HG02884 (cell line): Measurements from ENCODE around the gene GAB1.

Experiments
- ATAC-seq: cut with Tn5 transposase; IDR thresholded peaks from one replicate; pipeline ENCODE4 v1.9.1; 2021; ENCODE audit warnings: mild to moderate bottlenecking, moderate library complexity; ENCODE audit not compliant: unreplicated experiment

GAB1 gene

DNA sequence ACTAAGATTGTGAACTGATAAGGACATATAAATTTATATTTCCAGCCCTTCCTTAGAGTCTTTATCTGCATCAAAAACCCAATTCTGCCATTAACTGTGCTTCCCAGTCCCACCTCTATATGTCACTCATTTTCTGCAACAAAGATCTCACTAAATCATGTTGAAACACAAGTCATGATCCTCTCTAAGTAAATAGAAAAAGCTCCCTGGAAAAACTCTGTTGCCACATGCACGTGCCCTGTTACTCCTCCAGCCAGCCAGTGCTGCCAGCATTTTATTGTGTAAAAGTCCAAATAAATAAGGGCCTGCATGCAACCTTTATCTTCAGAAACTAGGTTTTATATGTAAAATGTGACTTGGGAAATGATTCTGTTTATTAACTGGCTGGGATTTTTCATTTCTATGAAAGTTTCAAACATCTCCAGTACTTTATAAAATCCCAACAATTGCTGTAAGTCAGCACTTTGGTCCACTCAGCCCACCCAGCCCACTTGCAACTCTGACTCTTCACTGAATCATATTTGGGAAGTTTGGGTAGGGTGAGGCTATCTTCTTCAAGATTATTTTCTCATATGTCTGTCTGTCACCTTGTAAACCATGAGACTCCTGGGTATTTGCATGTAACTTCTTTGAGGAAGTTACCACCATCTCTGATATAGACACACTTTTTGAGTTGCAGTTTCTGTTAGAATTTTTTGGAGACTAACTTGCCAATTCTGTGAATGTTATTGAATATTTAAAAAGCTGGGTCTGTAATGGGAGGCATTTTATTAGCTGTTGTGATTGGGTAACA lies 136.9 kb downstream of the GAB1 start:
- ATAC-seq = peak; percentile 67

DNA sequence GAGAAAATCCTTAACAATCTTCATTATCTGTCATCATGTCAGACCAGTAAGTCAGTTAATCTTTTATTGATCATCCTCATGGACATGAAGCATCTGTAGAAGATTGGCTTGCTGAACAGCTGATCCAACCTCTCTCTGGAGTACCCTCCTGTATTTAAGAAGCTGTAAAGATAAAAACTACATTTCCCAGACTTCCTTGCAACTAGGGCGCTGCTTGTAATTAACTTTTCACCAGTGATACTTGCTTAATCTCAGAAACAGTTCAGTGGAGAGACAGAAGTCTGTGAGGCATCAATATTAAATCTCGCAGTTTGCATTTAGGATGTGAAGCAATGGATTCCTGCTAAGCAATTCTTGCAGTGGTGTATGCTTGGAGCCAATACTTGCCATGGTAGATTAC lies 140.8 kb downstream of the GAB1 start:
- ATAC-seq = no peak

DNA sequence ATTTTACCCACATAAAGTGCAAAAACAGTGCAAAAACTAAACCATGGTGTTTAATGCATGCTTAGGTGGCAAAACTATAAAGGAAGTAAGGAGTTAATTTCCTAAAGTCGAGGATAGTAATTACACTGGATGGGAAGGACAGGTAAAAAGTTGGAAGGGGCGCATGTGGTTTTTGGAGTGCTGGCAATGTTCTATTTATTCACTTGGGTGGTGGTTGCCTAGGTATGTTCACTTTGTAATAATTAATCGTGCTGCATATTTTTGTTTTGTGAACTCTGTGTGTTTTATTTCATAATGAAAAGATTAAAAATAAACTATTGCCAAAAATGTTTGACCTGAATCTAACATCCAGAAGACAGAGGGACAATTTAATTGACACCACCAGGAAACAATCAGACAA lies 144.7 kb downstream of the GAB1 start:
- ATAC-seq = no peak

DNA sequence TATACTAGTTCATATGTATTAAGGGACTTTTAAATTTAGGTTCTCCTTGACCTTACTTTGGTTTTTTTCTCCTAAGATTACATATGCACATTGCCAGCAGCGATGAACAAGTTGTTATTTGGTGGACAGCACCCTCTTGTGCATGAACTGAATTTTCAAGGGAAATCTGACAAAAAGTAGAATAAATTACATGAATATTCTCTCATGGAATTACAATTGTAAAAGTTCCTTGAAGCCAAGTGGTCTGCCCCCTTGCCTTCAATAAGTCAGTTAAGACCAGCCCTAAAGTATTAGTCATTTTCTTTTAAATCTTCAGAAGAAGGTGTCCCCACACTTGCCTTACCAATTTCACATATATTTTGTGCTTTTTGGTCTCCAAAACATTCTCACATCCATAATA lies 146.2 kb downstream of the GAB1 start:
- ATAC-seq = no peak

DNA sequence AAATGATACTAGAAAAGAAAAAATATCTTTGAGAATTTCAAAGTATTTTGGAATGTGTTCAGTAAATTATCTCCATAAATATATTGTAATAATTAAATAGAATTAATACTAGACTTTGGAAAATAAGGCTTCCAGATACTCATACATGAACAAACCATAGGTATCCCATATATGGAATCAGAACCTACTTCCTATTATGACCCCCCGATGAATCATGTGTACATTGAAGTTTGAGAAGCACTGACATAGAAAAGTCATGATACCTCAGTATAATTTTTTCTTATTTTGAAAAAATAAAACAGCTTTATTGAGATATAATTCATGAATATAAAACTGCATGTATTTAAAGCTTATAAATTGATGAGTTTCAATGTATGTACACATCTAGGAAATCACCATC lies 149.6 kb downstream of the GAB1 start:
- ATAC-seq = no peak

DNA sequence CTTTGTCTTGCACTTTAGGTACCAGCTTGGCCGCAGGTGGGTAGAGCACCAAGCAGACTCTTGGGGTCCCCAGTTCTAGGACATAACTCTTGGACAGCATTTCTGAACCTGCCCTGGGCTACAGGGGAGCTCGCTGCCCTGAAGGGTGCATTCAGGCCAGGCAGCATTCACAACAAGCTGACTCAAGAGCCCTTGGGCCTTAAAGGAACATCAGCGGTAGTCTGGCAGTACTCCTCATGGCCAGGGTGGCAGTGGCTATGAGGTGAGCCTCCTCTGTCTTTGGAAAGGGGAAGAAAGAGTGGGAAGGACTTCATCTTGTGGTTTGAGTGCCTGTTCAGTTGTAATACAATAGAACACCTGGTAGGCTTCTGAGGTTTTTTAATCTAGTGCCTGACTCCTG lies 152.0 kb downstream of the GAB1 start:
- no peak for ATAC-seq

DNA sequence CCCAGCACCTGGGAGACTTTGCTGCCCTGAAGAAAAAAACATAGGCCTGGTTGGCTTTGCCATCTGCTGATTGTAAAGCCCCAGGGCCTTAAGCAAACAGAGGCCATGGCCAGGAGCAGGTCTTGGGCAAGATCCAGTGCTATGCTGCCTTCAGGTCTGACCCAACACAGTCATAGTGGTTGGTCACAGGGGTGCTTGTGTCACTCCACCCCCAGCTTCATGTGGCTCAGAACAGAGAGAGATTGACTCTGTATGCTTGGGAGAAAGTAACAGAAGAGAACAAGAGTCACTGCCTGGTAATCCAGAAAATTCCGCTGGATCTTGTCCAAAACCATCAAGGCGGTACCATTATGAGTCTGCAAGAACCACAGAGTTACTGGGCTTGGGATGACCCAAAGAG lies 152.4 kb downstream of the GAB1 start:
- ATAC-seq = no peak

DNA sequence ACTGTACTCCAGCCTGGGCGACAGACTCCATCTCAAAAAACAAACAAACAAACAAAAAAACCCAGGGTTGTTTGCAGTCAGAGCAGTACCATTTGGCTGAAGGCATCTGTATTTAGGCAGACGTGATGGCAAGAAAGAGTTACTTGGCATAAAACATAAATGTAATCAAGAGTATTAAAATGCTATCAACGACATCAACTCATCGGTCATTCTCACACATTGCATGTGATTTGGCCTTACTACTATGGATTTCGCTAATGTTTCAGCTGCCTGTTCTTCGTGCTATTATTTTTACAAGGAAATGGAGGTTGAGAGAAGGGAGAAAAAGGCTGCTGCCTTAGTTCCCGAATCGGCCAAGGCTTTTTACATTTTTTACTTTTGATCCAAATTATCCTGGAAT lies 161.3 kb downstream of the GAB1 start:
- no peak for ATAC-seq

DNA sequence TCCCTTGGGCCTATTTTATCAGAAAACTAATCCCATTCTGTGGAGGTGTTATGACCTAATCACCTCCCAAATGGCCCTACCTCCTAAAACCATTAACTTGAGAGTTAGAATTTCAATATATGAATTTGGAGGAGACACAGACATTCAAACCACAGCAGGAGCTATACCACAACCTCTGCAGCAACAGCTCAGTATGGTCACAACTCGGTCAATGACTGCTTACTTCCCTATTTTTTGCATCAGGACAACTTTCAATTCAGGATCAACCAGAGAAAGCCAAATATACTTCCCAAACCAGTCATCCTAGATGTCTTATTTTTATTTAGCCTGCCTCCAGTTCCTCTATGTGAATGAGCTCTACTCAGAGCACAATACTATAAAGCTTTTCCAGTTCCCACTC lies 165.6 kb downstream of the GAB1 start:
- no peak for ATAC-seq

DNA sequence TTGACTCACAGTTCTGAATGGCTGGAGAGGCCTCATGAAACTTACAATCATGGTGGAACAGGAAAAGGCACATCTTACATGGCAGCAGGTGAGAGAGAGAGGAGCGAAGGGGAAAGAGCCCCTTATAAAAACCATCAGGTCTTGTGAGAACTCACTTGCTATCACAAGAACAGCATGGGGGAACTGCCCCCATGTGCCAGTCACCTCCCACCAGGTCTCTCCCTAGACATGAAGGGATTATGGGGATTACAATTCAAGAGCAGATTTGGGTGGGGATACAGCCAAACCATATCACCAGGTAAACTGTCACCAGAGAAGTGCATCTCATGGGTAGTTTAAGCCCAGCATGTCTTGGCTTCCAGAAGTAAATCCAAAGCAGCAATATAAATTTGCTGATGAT lies 169.4 kb downstream of the GAB1 start:
- no peak for ATAC-seq

DNA sequence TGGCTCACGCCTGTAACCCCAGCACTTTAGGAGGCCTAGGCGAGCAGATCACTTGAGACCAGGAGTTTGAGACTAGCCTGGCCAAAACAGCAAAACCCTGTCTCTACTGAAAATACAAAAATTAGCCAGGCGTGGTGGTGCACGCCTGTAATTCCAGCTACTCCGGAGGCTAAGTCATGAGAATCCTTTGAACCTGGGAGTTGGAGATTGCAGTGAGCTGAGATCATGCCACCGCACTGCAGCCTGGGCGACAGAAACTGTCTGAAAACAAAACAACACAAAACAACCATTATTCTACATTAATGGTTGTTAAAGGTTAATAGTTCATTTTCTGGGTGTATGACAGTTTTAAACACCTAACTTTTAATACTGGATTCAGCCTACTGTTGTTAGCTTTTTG lies 175.2 kb downstream of the GAB1 start:
- ATAC-seq = no peak

DNA sequence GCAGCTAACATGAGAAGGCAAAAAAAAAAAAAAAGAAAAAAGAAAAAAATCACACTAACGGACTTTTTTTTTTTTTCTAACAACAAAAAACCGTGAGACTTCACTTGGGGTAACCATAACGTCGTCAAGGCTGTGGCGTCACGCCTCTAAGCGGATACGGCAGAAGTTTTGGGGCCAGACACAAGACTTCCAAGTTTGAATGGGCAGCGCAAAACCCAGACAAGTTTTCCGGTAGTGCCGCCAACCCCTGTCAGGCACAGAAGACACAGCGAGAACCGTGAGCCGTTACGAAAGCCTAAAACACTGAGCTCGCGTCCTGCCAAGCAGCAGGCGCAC lies 176.3 kb downstream of the GAB1 start:
- peak; percentile 35 for ATAC-seq

DNA sequence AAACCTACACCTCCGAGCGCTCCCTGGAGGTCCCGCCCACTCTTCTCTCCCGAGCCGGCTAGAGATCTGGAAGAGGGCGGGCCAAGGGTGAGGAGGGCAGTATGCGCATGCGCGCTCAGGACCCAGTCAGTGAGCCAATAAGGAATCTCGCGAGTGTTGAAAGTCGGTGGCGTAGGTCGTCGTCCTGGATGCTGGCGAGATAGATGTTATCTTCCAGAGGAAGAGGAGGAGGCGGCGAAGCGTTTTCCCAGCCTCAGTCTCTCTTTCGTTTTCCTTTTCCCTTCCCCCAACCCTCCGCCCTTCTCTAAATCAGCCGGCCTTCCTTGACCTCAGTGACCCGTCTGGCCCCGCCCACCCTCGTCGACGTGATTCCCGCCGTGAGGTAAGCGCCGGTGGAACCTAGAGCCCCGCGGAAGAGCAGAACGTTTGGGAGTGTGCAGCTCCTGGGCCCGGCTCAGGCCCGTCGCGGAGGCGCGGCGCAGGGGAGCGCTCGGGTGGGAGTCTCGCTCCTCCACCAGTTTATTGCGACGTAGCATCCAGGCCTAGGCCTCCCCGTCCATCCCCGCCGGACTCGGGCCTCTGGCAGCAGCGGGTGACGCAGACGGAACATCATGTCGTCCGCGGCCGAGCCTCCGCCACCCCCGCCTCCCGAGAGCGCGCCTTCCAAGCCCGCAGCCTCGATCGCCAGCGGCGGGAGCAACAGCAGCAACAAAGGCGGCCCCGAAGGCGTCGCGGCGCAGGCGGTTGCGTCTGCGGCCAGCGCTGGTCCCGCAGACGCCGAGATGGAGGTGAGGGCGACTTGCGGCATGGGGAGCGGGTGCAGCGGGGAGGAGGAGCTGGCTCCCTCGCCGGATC lies 176.9 kb downstream of the GAB1 start, which contains the start of gene SMARCA5:
Gene SMARCA5, plus strand, starts transcription at position 389 of the 855 bp plus-strand sequence. Its CDS starts 223 bp downstream, at position 612.
- peak; percentile 81 for ATAC-seq

DNA sequence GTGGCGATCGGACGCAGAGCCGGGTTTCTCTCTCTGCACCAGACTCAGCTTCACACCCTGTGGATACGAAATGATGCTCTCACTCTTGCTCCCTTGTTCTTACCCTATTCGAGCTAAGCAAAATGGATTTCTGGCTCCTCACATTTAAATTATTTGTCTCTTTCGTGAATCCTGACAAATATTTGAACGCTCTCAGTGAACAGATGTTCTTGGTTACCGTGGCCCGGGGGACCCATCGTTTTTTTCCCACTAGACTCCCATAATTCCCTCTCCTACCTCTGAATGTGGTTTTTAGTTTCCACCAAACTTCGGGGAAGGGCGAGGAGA lies 177.5 kb downstream of the GAB1 start:
- no peak for ATAC-seq

DNA sequence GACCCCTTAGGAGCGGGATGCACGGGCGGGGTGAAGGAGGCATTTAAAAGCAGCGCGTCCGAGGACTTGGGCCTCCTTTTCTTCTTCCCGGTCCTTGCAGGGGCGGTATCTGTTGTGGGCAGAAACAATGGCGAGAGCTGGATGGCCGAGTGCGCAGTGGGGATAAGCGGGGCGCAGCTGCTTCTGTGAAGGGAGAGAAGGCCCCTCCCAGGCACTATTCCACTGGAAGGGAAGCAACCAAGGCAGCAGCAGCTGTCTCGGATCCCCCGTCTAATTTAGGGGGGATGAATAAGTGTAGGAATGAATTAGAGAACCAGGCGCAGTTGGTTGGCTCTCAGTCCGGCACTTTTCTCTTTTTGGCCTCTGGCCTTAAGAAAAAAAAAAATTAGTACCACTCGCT lies 177.8 kb downstream of the GAB1 start:
- ATAC-seq = no peak

DNA sequence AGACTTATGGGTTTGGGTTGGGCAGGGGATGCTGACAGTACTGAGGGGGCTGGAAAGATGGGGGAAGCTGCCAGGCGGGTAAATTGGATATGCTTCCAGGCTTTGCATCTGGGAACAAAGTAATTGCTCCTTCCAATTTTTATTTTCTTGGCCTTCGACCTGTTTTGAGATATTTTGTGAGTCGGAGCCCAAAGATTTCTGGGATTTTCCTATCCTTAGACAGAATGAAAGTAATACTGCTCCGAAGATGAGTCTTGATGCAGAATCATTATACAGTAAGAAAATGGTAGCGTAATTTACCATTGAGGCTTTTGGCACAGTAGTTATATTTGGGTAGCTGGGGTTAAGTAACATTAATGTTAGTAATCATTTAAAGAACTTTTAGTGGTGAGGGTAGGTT lies 178.2 kb downstream of the GAB1 start:
- no peak for ATAC-seq

DNA sequence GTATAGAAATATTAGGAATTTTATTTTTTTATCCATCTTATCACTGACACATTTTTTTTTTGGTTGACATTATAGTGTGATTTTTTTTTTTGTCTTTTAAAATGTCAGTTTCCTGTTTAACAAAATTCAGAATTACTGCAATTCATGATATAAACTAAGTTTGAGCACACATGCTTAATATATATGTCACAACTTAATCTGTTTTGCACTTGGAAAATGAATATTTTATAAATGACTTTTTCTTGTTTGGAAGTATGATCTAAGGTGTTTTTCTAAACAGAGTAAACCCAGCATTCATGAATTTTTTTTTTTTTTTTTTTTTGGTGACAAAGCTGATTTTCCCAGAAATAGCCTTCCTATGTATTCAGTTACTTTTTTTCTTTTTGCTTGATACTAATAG lies 179.2 kb downstream of the GAB1 start:
- ATAC-seq = no peak

DNA sequence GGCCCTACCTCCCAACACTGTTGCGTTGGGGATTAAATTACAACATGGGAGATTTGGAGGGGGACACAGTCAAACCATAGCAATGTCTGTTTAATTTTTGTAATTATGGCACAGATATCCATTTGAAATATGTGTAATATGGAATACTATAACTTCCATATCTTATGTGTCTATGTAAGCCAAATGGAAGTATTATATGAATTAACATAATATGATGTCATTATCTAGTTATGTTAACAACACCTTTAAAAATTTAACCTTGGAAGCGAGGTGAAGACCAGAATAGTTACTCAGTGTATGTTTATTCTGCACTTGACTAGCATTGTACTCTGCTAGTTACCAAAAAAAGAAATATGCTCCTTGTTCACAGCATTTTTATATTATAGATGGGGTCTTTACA lies 181.1 kb downstream of the GAB1 start:
- no peak for ATAC-seq
